SK-N-SH treated with all-trans-retinoic acid at 6 μM for 48 hours (cell line): ENCODE results near the gene XPR1.

Experiments
- ATAC-seq: fragments of 200-7000 bp; cut with Tn5 transposase; 3 replicates; pipeline ENCODE4 v1.9.1; 2020; ENCODE audit warnings: mild to moderate bottlenecking, moderate library complexity
- ARNTL ChIP-seq: fragments of 450-650 bp; formaldehyde crosslinking; IDR thresholded peaks from 2 replicates; pipeline ENCODE4 v1.5.0; 2020; ENCODE audit warnings: low read depth, mild to moderate bottlenecking, moderate library complexity, borderline replicate concordance
- BACH2 ChIP-seq: fragments of 250-450 bp; sonication (Bioruptor Pico); IDR thresholded peaks from 2 replicates; pipeline ENCODE4 v1.9.0; 2021; ENCODE audit warnings: mild to moderate bottlenecking, borderline replicate concordance
- CSDC2 ChIP-seq: fragments of 250-450 bp; sonication (Bioruptor Pico); IDR thresholded peaks from 2 replicates; pipeline ENCODE4 v1.5.0; 2020; ENCODE audit warnings: mild to moderate bottlenecking, moderate library complexity
- ESRRG ChIP-seq: fragments of 250-450 bp; sonication (Bioruptor Pico); IDR thresholded peaks from 2 replicates; pipeline ENCODE4 v1.6.1; 2021; ENCODE audit warnings: mild to moderate bottlenecking
- GLIS3 ChIP-seq: fragments of 250-450 bp; sonication (Bioruptor Pico); IDR thresholded peaks from 2 replicates; pipeline ENCODE4 v1.5.0; 2020; ENCODE audit warnings: mild to moderate bottlenecking, moderate library complexity
- PPARA ChIP-seq: fragments of 250-450 bp; sonication (Bioruptor Pico); IDR thresholded peaks from 2 replicates; pipeline ENCODE4 v1.5.0; 2020; ENCODE audit warnings: mild to moderate bottlenecking, borderline replicate concordance
- SNAI2 ChIP-seq: fragments of 250-450 bp; sonication (Bioruptor Pico); IDR thresholded peaks from 2 replicates; pipeline ENCODE4 v1.5.0; 2020; ENCODE audit warnings: mild to moderate bottlenecking, moderate library complexity
- TCF4 ChIP-seq: fragments of 250-450 bp; sonication (Bioruptor Pico); IDR thresholded peaks from 2 replicates; pipeline ENCODE4 v1.8.0; 2021; ENCODE audit warnings: mild to moderate bottlenecking, moderate library complexity, borderline replicate concordance
- TOX ChIP-seq: fragments of 250-450 bp; sonication (Bioruptor Pico); IDR thresholded peaks from 2 replicates; pipeline ENCODE4 v1.8.0; 2021; ENCODE audit warnings: mild to moderate bottlenecking, moderate library complexity, borderline replicate concordance
- ZC3H10 ChIP-seq: fragments of 250-450 bp; sonication (Bioruptor Pico); IDR thresholded peaks from 2 replicates; pipeline ENCODE4 v1.5.1; 2021; ENCODE audit warnings: mild to moderate bottlenecking, moderate library complexity
- ZFP3 ChIP-seq: fragments of 250-450 bp; sonication (Bioruptor Pico); IDR thresholded peaks from 2 replicates; pipeline ENCODE4 v1.5.0; 2020; ENCODE audit warnings: mild to moderate bottlenecking, moderate library complexity
- ZFP30 ChIP-seq: fragments of 450-650 bp; formaldehyde crosslinking; IDR thresholded peaks from 2 replicates; pipeline ENCODE4 v1.5.0; 2022; ENCODE audit warnings: mild to moderate bottlenecking, moderate library complexity
- ZNF565 ChIP-seq: fragments of 450-650 bp; formaldehyde crosslinking; conservative IDR thresholded peaks from 2 replicates; pipeline ENCODE4 v1.5.0; 2020; ENCODE audit warnings: low read depth, mild to moderate bottlenecking, moderate library complexity
- ZNF70 ChIP-seq: fragments of 450-650 bp; formaldehyde crosslinking; IDR thresholded peaks from 2 replicates; pipeline ENCODE4 v1.5.0; 2020; ENCODE audit warnings: mild to moderate bottlenecking, moderate library complexity
- ZNF8 ChIP-seq: fragments of 450-650 bp; formaldehyde crosslinking; IDR thresholded peaks from 2 replicates; pipeline ENCODE4 v1.5.0; 2020; ENCODE audit warnings: mild to moderate bottlenecking, moderate library complexity
- TF ChIP-seq, protein P1 (sequence below): fragments of 250-450 bp; sonication (Bioruptor Pico); IDR thresholded peaks from 2 replicates; pipeline ENCODE4 v1.5.1; 2021; ENCODE audit warnings: mild to moderate bottlenecking, moderate library complexity
- TF ChIP-seq, protein P2 (sequence below): fragments of 250-450 bp; sonication (Bioruptor Pico); IDR thresholded peaks from 2 replicates; pipeline ENCODE4 v1.5.1; 2020; ENCODE audit warnings: low read depth, mild to moderate bottlenecking, moderate library complexity
- TF ChIP-seq, protein P3 (sequence below): fragments of 250-450 bp; sonication (Bioruptor Pico); IDR thresholded peaks from 2 replicates; pipeline ENCODE4 v1.8.0; 2021; ENCODE audit warnings: low read depth, mild to moderate bottlenecking, moderate library complexity, borderline replicate concordance
- TF ChIP-seq, protein P4 (sequence below): fragments of 250-450 bp; sonication (Bioruptor Pico); IDR thresholded peaks from 2 replicates; pipeline ENCODE4 v1.5.0; 2020; ENCODE audit warnings: mild to moderate bottlenecking, moderate library complexity
- TF ChIP-seq, protein P5 (sequence below): fragments of 250-450 bp; sonication (Bioruptor Pico); IDR thresholded peaks from 2 replicates; pipeline ENCODE4 v1.8.0; 2020; ENCODE audit warnings: mild to moderate bottlenecking, moderate library complexity, borderline replicate concordance

The XPR1 gene

DNA sequence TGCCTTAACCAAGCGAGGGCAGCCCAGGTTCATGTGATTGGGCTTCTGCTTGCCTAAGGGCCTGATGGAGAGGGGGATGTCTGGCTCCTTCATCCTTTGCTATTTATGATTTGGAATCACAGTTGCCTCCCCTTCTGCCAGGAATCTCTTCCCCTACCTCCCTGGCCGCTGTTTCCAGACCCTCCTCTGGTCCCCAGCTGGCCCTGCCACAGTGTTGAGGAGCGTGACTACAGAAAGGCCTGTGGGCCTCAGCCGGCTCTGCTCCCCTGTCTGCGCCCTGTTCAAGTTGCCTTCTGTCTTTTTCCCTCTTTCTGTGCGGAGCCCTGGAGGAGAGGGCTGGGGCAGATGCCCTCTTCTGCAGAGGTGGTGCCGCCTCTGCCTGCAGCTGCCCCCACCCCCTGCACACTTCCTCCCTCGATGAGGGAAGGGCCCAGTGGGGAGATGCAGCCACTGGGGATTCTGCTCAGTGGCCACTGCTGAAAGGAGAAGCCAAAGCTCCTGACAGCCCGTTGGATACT lies 287.4 kb downstream of the XPR1 start:
- ATAC-seq, result no peak

DNA sequence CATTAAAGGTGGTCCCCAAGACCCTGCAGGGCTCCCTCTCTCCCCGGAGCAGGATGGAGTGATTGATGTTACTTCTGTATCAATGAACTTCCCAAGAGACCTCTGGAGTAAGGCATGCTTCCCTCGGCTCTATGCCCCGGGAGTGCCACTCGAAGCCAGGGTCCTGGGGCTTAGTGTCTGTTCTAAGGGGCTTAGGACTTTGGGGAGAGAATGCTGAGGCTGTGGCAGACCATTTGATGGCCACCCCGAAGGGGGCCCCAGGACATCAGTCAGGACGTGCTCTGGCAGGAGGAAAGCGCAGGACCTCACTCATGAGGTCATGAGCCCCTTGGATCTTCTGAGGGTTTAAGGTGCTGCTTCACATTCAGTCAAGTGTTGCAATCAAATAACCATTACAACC lies 288.4 kb downstream of the XPR1 start:
- no peak for ATAC-seq
- no peak for TF ChIP-seq PPARA (CRISPR knock-in tag)
- no peak for TF ChIP-seq ESRRG (CRISPR knock-in tag)
- no peak for TF ChIP-seq CSDC2
- no peak for TF ChIP-seq BACH2 (CRISPR knock-in tag)
- TF ChIP-seq ZNF8, result no peak
- TF ChIP-seq ZNF565 (CRISPR knock-in tag), result no peak
- TF ChIP-seq TCF4 (CRISPR knock-in tag), result no peak
- TF ChIP-seq ZFP30 (CRISPR knock-in tag), result no peak
- TF ChIP-seq, protein P1, sequence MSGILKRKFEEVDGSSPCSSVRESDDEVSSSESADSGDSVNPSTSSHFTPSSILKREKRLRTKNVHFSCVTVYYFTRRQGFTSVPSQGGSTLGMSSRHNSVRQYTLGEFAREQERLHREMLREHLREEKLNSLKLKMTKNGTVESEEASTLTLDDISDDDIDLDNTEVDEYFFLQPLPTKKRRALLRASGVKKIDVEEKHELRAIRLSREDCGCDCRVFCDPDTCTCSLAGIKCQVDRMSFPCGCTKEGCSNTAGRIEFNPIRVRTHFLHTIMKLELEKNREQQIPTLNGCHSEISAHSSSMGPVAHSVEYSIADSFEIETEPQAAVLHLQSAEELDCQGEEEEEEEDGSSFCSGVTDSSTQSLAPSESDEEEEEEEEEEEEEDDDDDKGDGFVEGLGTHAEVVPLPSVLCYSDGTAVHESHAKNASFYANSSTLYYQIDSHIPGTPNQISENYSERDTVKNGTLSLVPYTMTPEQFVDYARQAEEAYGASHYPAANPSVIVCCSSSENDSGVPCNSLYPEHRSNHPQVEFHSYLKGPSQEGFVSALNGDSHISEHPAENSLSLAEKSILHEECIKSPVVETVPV (CRISPR knock-in tag), result no peak
- no peak for TF ChIP-seq TOX (CRISPR knock-in tag)
- TF ChIP-seq, all 23 proteins: peak for 0

More for the DNA sequence above, 287.4 kb downstream of the XPR1 start:
- TF ChIP-seq, protein P2, sequence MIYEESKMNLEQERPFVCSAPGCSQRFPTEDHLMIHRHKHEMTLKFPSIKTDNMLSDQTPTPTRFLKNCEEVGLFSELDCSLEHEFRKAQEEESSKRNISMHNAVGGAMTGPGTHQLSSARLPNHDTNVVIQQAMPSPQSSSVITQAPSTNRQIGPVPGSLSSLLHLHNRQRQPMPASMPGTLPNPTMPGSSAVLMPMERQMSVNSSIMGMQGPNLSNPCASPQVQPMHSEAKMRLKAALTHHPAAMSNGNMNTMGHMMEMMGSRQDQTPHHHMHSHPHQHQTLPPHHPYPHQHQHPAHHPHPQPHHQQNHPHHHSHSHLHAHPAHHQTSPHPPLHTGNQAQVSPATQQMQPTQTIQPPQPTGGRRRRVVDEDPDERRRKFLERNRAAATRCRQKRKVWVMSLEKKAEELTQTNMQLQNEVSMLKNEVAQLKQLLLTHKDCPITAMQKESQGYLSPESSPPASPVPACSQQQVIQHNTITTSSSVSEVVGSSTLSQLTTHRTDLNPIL (CRISPR knock-in tag), result no peak
- TF ChIP-seq TOX (CRISPR knock-in tag) (no peak), ZFP3 (CRISPR knock-in tag) (no peak), ARNTL (CRISPR knock-in tag) (no peak), SNAI2 (CRISPR knock-in tag) (no peak), ZFP30 (CRISPR knock-in tag) (no peak), ZNF8 (no peak), ZNF565 (CRISPR knock-in tag) (no peak)

DNA sequence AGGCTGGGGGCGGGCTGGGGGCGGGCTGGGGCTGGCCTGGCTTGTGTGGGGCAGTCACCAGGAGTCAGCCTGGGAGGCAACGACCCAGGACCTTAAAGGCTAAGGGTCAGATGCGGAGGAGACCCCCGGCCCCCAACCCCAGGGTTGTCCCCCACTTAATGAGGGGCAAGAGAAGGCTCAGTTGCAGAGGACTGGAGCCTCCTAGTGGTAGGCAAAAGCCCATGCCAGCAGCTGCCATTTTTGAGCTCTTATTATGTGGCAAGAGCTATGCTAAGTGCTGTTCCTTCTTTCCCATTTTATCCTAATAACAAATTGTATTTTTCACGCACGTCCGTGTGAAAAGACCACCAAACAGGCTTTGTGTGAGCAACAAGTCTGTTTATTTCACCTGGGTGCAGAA lies 288.9 kb downstream of the XPR1 start:
- TF ChIP-seq ARNTL (CRISPR knock-in tag), result no peak
- no peak for ATAC-seq

DNA sequence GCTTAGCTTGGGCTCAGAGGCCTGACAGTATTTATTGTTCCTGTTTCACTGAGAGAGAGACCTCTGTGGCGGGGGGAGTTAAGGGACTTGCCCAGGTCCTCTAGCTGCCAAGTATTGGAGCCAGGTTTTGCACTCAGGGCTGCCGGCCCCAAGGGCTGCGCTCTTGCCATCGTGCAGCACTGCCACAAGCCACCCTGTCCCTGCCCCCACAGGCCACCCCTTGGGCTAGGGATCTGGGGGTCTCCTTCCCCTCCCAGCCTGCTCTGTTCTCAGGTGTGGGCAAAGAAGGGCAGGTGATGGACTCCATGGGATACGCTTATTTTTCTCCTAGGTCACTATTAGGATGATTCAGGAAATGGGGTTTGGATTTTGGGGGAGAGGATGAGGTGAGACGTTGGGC lies 289.6 kb downstream of the XPR1 start:
- ATAC-seq, result no peak
- TF ChIP-seq ZNF8, result no peak
- TF ChIP-seq, protein P3, sequence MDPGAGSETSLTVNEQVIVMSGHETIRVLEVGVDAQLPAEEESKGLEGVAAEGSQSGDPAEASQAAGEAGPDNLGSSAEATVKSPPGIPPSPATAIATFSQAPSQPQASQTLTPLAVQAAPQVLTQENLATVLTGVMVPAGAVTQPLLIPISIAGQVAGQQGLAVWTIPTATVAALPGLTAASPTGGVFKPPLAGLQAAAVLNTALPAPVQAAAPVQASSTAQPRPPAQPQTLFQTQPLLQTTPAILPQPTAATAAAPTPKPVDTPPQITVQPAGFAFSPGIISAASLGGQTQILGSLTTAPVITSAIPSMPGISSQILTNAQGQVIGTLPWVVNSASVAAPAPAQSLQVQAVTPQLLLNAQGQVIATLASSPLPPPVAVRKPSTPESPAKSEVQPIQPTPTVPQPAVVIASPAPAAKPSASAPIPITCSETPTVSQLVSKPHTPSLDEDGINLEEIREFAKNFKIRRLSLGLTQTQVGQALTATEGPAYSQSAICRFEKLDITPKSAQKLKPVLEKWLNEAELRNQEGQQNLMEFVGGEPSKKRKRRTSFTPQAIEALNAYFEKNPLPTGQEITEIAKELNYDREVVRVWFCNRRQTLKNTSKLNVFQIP, result no peak

DNA sequence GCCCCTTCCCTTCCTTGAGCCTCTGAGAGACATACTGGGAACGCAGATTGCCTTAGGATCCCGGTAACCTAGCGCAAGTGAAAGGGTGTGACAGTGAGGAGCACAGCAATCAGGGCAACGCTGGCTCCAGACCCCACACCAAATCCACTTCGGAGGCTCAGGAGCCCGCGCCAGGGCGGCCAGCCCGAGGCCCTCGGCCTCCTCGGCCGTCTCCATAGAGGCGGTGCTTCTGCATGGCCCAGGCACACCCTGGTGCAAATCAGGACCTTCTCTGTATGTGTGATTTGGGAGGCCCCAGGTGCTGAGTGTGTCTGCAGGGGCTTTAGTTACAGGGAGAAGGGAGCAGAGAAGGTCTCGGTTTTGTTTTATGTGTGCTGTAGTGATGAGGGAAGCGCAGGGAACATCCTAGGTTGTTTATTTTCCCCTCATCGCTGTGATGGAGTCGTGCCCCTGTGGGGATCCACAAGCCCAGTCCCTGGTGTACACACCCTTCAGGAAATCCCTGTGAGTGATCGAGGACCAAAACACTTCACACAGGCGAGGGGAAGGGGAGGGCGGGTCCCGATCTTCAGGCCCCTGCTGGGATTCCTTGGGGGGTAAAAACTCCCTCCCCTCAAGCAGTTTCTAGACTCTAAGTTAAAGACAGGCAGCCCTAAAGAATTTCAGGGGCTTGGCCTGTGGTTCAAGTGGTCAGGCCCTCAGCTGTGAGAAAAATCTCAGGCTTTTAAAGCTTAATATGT lies 290.2 kb downstream of the XPR1 start:
- no peak for ATAC-seq
- TF ChIP-seq ZC3H10 (CRISPR knock-in tag), result no peak
- no peak for TF ChIP-seq GLIS3
- no peak for TF ChIP-seq ZNF8
- TF ChIP-seq BACH2 (CRISPR knock-in tag), result no peak
- TF ChIP-seq, protein P2 (CRISPR knock-in tag), result no peak
- TF ChIP-seq ZNF70, result no peak
- no peak for TF ChIP-seq TCF4 (CRISPR knock-in tag)
- no peak for TF ChIP-seq SNAI2 (CRISPR knock-in tag)

DNA sequence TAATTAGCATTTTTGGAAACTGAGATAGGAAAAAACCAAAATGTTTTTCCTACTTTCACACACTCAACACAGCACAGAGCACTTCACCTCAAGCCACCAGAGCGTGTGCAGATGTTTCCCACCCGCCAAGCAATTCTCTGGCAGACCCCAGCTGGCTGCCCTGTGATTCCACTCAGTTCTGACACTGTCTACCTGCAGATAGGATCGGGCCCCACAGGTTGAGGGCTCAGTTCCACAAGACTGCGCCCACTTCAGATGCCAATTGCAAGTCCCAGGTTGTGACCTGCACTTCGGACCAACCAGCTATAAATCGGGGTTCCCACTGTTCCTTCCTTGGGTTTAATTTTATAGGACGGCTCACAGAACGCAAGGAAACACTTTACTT lies 290.8 kb downstream of the XPR1 start:
- ATAC-seq, result no peak
- TF ChIP-seq ZNF70 (no peak), ZNF8 (no peak)
- TF ChIP-seq, protein P4, sequence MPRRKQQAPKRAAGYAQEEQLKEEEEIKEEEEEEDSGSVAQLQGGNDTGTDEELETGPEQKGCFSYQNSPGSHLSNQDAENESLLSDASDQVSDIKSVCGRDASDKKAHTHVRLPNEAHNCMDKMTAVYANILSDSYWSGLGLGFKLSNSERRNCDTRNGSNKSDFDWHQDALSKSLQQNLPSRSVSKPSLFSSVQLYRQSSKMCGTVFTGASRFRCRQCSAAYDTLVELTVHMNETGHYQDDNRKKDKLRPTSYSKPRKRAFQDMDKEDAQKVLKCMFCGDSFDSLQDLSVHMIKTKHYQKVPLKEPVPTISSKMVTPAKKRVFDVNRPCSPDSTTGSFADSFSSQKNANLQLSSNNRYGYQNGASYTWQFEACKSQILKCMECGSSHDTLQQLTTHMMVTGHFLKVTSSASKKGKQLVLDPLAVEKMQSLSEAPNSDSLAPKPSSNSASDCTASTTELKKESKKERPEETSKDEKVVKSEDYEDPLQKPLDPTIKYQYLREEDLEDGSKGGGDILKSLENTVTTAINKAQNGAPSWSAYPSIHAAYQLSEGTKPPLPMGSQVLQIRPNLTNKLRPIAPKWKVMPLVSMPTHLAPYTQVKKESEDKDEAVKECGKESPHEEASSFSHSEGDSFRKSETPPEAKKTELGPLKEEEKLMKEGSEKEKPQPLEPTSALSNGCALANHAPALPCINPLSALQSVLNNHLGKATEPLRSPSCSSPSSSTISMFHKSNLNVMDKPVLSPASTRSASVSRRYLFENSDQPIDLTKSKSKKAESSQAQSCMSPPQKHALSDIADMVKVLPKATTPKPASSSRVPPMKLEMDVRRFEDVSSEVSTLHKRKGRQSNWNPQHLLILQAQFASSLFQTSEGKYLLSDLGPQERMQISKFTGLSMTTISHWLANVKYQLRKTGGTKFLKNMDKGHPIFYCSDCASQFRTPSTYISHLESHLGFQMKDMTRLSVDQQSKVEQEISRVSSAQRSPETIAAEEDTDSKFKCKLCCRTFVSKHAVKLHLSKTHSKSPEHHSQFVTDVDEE, result no peak
- TF ChIP-seq, protein P5, sequence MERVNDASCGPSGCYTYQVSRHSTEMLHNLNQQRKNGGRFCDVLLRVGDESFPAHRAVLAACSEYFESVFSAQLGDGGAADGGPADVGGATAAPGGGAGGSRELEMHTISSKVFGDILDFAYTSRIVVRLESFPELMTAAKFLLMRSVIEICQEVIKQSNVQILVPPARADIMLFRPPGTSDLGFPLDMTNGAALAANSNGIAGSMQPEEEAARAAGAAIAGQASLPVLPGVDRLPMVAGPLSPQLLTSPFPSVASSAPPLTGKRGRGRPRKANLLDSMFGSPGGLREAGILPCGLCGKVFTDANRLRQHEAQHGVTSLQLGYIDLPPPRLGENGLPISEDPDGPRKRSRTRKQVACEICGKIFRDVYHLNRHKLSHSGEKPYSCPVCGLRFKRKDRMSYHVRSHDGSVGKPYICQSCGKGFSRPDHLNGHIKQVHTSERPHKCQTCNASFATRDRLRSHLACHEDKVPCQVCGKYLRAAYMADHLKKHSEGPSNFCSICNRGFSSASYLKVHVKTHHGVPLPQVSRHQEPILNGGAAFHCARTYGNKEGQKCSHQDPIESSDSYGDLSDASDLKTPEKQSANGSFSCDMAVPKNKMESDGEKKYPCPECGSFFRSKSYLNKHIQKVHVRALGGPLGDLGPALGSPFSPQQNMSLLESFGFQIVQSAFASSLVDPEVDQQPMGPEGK (CRISPR knock-in tag), result no peak
